ENCODE measurements around the gene MAPRE2. TPM values are rescaled to one million over a fixed set of nuclear protein-coding genes. Genes with fewer than 3 reads are reported as not detected.

The MAPRE2 gene
- total and polyA plus RNA-seq, 7 experiments from 2014 or later, result 44.7 to 84.4 (median 81.7) TPM

DNA sequence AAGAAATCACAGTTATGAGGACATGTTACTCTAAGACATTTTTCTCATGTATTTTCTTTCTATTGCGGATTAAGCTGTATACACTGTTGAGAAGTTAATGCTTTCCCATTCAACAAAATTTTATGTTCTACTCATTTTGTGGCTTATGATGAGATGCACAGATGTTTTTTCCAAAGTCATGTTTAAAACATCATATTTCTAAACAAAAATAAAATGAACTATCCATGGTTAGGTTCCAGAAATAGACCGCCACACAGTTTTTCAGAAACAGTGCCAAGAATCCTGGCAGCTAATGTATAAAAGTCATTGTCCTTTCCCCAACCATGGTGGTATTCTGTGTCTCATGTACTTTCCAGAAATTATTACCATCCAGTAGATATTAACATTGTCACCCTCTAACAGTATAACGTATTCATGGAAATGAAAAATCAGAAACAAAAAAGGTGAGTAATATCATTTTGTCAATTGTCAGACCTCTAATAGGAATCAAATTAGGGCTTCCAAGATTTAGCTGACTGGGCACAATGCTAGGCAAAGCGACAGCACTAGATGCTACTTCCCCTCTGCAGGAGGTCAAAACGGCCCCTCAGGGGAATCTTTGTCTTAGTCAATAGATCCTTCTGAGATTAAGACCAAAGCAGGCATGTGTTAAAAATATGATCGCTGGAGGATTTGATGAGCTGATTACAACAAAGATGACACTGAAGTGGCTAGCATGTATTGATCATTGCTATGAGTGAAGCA is 145.2 kb downstream of the MAPRE2 start:
- no peaks in the 10 kb centered on the region for H3K27me3 ChIP-seq (ENCODE audit: control insufficient read depth in 2 of 2, insufficient read depth in 2 of 2, low read length in 2 of 2)
- Mint-ChIP-seq H3K9me3 (no peaks in the 10 kb centered on the region), H3K4me3 (no peak overlapping the region), H3K27ac (no peak overlapping the region), H3K4me1 (peaks cover 0 to under 1% (median 0%) of the 10 kb centered on the region in 7 donors), H3K36me3 (no peaks in the 10 kb centered on the region), H3K27me3 (peaks cover 0 to 6% (median 0%) of the 10 kb centered on the region in 5 donors)
- H3K4me3 ChIP-seq (ENCODE audit: low read length), result no peak overlapping the region
- H3K36me3 ChIP-seq (ENCODE audit: control insufficient read depth in 2 of 3, insufficient read depth in 3 of 3, low read length in 3 of 3), result no peaks in the 10 kb centered on the region
- H3K9me3 ChIP-seq (ENCODE audit: control insufficient read depth in 2 of 3, low read length in 3 of 3), result no peaks in the 10 kb centered on the region
- intact Hi-C loops (cut with micrococcal nuclease), result loop anchor here in 1 of 2 donors (1.0 kb wide), 1 partner anchor 160 kb away; no protein-coding TSS in a partner anchor
- ChIA-PET POLR2A (interaction anchor here (0.6 kb wide), 2 partner anchors 198 to 698 kb away, joined by 4 read pairs; no protein-coding TSS in a partner anchor), CTCF (no interaction called here)
- H3K4me1 ChIP-seq (ENCODE audit: control insufficient read depth in 2 of 2, insufficient read depth in 2 of 2, low read length in 2 of 2), result no peaks in the 10 kb centered on the region
- no peak for ATAC-seq
- DNase-seq, result no peak
- H3K27ac ChIP-seq (ENCODE audit: low read depth, low read length), result no peak overlapping the region

DNA sequence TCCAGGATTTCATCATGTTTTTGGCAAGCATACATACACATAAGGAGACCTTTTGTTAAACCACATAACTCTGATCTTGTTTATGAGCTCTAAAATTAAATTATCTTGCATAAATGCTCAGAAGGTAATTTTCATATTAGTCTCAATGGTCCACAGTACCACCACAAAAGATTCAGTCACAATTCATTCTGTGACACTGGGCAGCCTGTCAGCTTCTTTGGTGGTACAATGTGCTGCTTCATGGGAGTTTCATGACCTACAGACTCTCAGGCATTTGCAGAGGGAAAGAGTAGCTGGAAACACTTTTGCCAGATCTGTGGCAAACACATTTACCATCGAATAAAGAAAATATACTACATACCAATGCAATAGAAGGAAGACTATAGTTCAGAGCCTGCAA is 148.3 kb downstream of the MAPRE2 start:
- Histone ChIP-seq H3K4me3 (ENCODE audit: low read length) (no peak overlapping the region), H3K36me3 (ENCODE audit: control insufficient read depth in 2 of 3, insufficient read depth in 3 of 3, low read length in 3 of 3) (no peaks in the 10 kb centered on the region), H3K27ac (ENCODE audit: low read depth, low read length) (no peak overlapping the region), H3K27me3 (ENCODE audit: control insufficient read depth in 2 of 2, insufficient read depth in 2 of 2, low read length in 2 of 2) (no peaks in the 10 kb centered on the region), H3K9me3 (ENCODE audit: control insufficient read depth in 2 of 3, low read length in 3 of 3) (no peaks in the 10 kb centered on the region), H3K4me1 (ENCODE audit: control insufficient read depth in 2 of 2, insufficient read depth in 2 of 2, low read length in 2 of 2) (no peaks in the 10 kb centered on the region)
- Mint-ChIP-seq H3K27ac (no peak overlapping the region), H3K36me3 (no peaks in the 10 kb centered on the region), H3K4me1 (peaks cover 0 to 3% (median 0%) of the 10 kb centered on the region in 7 donors), H3K27me3 (no peaks in the 10 kb centered on the region), H3K4me3 (no peak overlapping the region), H3K9me3 (no peaks in the 10 kb centered on the region)
- ChIA-PET CTCF (no interaction called here), POLR2A (no interaction called here)
- no peak for DNase-seq
- intact Hi-C loops (cut with micrococcal nuclease), result no loop called here
- no peak for ATAC-seq

DNA sequence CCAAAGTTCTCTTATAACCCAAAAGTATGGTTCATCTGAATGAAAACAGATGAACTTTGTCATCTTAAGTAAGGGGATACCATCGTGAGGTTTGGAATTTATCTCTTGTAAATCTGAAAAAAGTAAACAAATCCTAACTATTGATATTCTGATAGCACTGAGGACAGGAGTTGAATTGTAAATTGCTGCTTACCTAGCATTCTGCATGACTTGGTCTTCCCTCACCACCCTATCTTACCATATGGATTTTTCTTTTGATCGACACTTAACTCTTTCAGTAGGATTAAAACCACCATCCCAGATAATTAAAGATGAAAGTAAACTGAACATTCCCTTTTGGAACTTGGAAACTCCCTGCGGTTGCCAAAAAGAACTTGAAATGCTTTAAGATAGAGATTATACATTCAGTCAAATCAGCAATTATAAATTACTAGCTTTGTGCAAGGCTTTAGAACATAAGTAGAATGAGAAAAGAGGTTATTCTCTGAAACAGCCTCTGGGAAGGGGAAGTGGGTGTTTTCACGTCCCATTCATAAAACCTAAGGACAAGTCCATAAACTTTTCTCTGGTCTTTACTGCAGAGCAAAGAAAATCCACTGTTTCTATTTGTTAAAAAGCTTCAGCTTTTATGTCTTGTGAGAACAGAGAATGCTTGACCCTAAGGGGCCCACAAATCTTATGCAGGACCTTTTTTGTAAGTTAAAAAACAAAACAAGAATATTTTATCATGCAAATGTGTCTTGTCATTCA is 149.9 kb downstream of the MAPRE2 start:
- intact Hi-C loops (cut with micrococcal nuclease), result no loop called here
- DNase-seq (no peak), ATAC-seq (no peak)
- no peak overlapping the region for H3K4me3 ChIP-seq (ENCODE audit: low read length)
- H3K27ac ChIP-seq (ENCODE audit: low read depth, low read length), result no peak overlapping the region
- H3K27ac Mint-ChIP-seq, result no peak overlapping the region
- no peaks in the 10 kb centered on the region for H3K9me3 Mint-ChIP-seq
- no peaks in the 10 kb centered on the region for H3K4me1 ChIP-seq (ENCODE audit: control insufficient read depth in 2 of 2, insufficient read depth in 2 of 2, low read length in 2 of 2)
- no peak overlapping the region for H3K4me3 Mint-ChIP-seq
- CTCF ChIA-PET, result no interaction called here
- no peaks in the 10 kb centered on the region for H3K27me3 Mint-ChIP-seq
- H3K36me3 ChIP-seq (ENCODE audit: control insufficient read depth in 2 of 3, insufficient read depth in 3 of 3, low read length in 3 of 3), result no peaks in the 10 kb centered on the region
- POLR2A ChIA-PET, result no interaction called here
- no peaks in the 10 kb centered on the region for H3K9me3 ChIP-seq (ENCODE audit: control insufficient read depth in 2 of 3, low read length in 3 of 3)
- H3K27me3 ChIP-seq (ENCODE audit: control insufficient read depth in 2 of 2, insufficient read depth in 2 of 2, low read length in 2 of 2), result no peaks in the 10 kb centered on the region
- no peaks in the 10 kb centered on the region for H3K36me3 Mint-ChIP-seq
- H3K4me1 Mint-ChIP-seq, result peaks cover 0 to 3% (median 0%) of the 10 kb centered on the region in 7 donors

DNA sequence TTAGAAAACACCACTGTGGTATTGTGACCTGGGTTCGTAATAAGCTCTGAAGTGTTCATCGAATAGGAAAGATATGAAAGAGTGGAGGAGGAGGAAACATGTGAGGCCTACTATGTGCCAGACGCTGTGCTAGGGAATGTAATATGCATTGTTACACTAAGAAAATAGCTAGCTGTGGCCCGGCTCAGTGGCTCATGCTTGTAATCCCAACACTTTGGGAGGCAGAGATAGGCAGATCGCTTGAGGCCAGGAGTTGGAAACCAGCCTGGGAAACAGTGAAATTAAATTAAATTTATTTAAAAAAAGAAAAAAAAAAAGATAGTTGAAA is 150.4 kb downstream of the MAPRE2 start:
- no peaks in the 10 kb centered on the region for H3K4me1 ChIP-seq (ENCODE audit: control insufficient read depth in 2 of 2, insufficient read depth in 2 of 2, low read length in 2 of 2)
- H3K4me3 ChIP-seq (ENCODE audit: low read length), result no peak overlapping the region
- ChIA-PET POLR2A (no interaction called here), CTCF (no interaction called here)
- peaks cover 0 to 3% (median 0%) of the 10 kb centered on the region in 7 donors for H3K4me1 Mint-ChIP-seq
- no peak overlapping the region for H3K27ac Mint-ChIP-seq
- no peak overlapping the region for H3K4me3 Mint-ChIP-seq
- ATAC-seq, result no peak
- H3K27ac ChIP-seq (ENCODE audit: low read depth, low read length), result no peak overlapping the region
- intact Hi-C loops (cut with micrococcal nuclease), result no loop called here
- H3K36me3 ChIP-seq (ENCODE audit: control insufficient read depth in 2 of 3, insufficient read depth in 3 of 3, low read length in 3 of 3), result no peaks in the 10 kb centered on the region
- H3K9me3 ChIP-seq (ENCODE audit: control insufficient read depth in 2 of 3, low read length in 3 of 3), result no peaks in the 10 kb centered on the region
- H3K9me3 Mint-ChIP-seq, result no peaks in the 10 kb centered on the region
- no peak for DNase-seq
- no peaks in the 10 kb centered on the region for H3K27me3 Mint-ChIP-seq
- no peaks in the 10 kb centered on the region for H3K36me3 Mint-ChIP-seq
- H3K27me3 ChIP-seq (ENCODE audit: control insufficient read depth in 2 of 2, insufficient read depth in 2 of 2, low read length in 2 of 2), result no peaks in the 10 kb centered on the region

DNA sequence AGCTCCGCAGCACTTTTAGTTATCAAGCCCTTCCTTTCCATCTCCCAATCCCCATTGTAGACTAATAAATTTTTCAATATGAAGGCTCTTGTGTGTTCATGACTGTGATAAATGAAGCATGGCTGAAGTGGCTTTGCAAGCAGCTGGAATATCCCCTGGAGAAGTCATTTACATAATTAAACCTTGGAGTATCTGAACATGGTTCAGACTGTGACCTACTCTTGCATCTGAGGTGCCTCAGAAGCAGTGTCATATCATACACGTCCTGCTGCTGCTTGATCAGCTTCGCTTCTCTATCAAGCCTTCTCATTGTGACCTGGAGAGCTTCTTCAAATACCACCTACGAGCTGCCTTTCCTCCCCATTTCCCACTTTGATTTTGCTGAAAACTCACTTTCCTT is 151.2 kb downstream of the MAPRE2 start:
- ChIA-PET CTCF (interaction anchor here (1.3 kb wide), 1 partner anchor 9 kb away, joined by 3 read pairs; no protein-coding TSS in a partner anchor), POLR2A (no interaction called here)
- ATAC-seq, result no peak
- no peaks in the 10 kb centered on the region for H3K9me3 ChIP-seq (ENCODE audit: control insufficient read depth in 2 of 3, low read length in 3 of 3)
- H3K4me1 ChIP-seq (ENCODE audit: control insufficient read depth in 2 of 2, insufficient read depth in 2 of 2, low read length in 2 of 2), result no peaks in the 10 kb centered on the region
- H3K36me3 ChIP-seq (ENCODE audit: control insufficient read depth in 2 of 3, insufficient read depth in 3 of 3, low read length in 3 of 3), result no peaks in the 10 kb centered on the region
- Mint-ChIP-seq H3K4me1 (peaks cover 0 to 3% (median 0%) of the 10 kb centered on the region in 7 donors), H3K9me3 (no peaks in the 10 kb centered on the region), H3K27me3 (no peaks in the 10 kb centered on the region), H3K36me3 (no peaks in the 10 kb centered on the region), H3K4me3 (no peak overlapping the region), H3K27ac (peak overlapping the region in 1 of 9 donors; percentile 9)
- H3K4me3 ChIP-seq (ENCODE audit: low read length), result no peak overlapping the region
- H3K27me3 ChIP-seq (ENCODE audit: control insufficient read depth in 2 of 2, insufficient read depth in 2 of 2, low read length in 2 of 2), result no peaks in the 10 kb centered on the region
- H3K27ac ChIP-seq (ENCODE audit: low read depth, low read length), result no peak overlapping the region
- no peak for DNase-seq
- intact Hi-C loops (cut with micrococcal nuclease), result no loop called here

Other genes with a start within 250 kb of the MAPRE2 start
- 10 to 100 TPM; 12.1 to 59.1 (median 27.6) TPM for gene ZNF397, start 199.6 kb downstream of the MAPRE2 start, total RNA-seq
- 10 to 100 TPM in 1 of 2 donors, 1 to 10 TPM in 1; 9.0 to 14.0 TPM for gene ZNF397, start 199.6 kb downstream of the MAPRE2 start, polyA plus RNA-seq
- 10 to 100 TPM; 14.0 to 23.2 (median 20.8) TPM for gene ZSCAN30, start 248.8 kb downstream of the MAPRE2 start, total RNA-seq
- gene ZSCAN30, start 248.8 kb downstream of the MAPRE2 start, polyA plus RNA-seq, result 1 to 10 TPM; 5.5 to 7.2 TPM